Osteocyte (in vitro differentiated cells): Measurements from ENCODE around the gene RIT1. TPM values are rescaled to one million over a fixed set of nuclear protein-coding genes. Genes with fewer than 3 reads are reported as not detected.

Experiments
- DNase-seq: peaks from one replicate; pipeline ENCODE4 v3.0.0; 2021; ENCODE audit warnings: mixed read lengths; ENCODE audit not compliant: unreplicated experiment; ENCODE audit errors: extremely low spot score
- H3K27ac Mint-ChIP-seq: one replicate; pipeline ENCODE4 v1.8.0; 2021; ENCODE audit warnings: mild to moderate bottlenecking, mixed read lengths; ENCODE audit not compliant: unreplicated experiment
- H3K27me3 Mint-ChIP-seq: one replicate; pipeline ENCODE4 v1.8.0; 2021; ENCODE audit warnings: mixed read lengths; ENCODE audit not compliant: unreplicated experiment
- H3K36me3 Mint-ChIP-seq: one replicate; pipeline ENCODE4 v1.8.0; 2021; ENCODE audit warnings: mixed read lengths; ENCODE audit not compliant: unreplicated experiment
- H3K4me1 Mint-ChIP-seq: one replicate; pipeline ENCODE4 v1.8.0; 2021; ENCODE audit warnings: mixed read lengths; ENCODE audit not compliant: unreplicated experiment
- H3K4me3 Mint-ChIP-seq: one replicate; pipeline ENCODE4 v1.8.0; 2021; ENCODE audit warnings: mild to moderate bottlenecking, moderate library complexity, mixed read lengths; ENCODE audit not compliant: unreplicated experiment
- H3K9me3 Mint-ChIP-seq: one replicate; pipeline ENCODE4 v1.8.0; 2021; ENCODE audit warnings: mixed read lengths; ENCODE audit not compliant: unreplicated experiment
- total RNA-seq: library from RNA; stranded (reverse); gene quantifications from 2 replicates; pipeline ENCODE4 v1.2.1, GENCODE V29; 2021
- TF ChIP-seq, protein P1 (sequence below): fragments of 200-600 bp; sonication (generic); IDR thresholded peaks from 2 replicates; pipeline ENCODE4 v1.5.0; 2021; ENCODE audit warnings: antibody characterized with exemption, mild to moderate bottlenecking, moderate library complexity

The RIT1 gene
- total RNA-seq, 1 donor from 2014 or later, result 45.6 TPM

DNA sequence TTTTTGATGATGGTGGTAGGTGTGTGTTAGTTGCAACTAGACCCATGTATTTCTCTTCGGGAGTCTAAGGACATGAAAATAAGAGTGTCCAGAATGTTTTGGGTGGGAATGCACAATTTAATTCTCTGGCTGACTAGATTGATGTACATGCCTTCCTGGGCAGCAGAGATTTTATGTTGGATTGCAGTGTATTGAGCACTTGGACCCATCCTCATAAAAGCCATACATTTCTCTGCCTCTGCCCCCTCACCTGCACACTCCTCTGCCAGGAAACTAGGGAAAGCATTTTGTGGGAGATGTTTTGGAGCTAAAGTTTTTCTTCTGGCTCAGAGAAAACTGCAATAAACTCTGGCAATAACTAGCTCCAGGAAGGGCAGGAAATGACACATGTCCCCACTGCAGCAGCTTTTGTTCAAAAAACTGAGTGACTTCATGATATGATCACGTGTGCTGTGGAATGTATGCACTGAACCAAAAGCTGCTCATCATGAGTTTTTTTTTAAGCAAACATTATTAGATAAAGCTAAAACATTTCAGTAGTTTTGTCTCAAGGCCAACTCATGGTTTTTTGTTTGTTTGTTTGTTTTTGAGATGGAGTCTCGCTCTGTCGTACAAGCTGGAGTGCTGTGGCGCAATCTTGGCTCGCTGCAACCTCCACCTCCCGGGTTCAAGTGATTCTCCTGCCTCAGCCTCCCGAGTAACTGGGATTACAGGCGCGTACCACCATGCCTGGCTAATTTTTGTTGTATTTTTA lies 17.6 kb downstream of the RIT1 start:
- Mint-ChIP-seq H3K36me3 (peaks cover 11% of the 10 kb centered on the region), H3K9me3 (no peaks in the 10 kb centered on the region), H3K27ac (peak overlapping the region; percentile 86), H3K4me1 (peaks cover 26% of the 10 kb centered on the region), H3K4me3 (peak overlapping the region; percentile 4), H3K27me3 (no peaks in the 10 kb centered on the region)
- TF ChIP-seq, protein P1, sequence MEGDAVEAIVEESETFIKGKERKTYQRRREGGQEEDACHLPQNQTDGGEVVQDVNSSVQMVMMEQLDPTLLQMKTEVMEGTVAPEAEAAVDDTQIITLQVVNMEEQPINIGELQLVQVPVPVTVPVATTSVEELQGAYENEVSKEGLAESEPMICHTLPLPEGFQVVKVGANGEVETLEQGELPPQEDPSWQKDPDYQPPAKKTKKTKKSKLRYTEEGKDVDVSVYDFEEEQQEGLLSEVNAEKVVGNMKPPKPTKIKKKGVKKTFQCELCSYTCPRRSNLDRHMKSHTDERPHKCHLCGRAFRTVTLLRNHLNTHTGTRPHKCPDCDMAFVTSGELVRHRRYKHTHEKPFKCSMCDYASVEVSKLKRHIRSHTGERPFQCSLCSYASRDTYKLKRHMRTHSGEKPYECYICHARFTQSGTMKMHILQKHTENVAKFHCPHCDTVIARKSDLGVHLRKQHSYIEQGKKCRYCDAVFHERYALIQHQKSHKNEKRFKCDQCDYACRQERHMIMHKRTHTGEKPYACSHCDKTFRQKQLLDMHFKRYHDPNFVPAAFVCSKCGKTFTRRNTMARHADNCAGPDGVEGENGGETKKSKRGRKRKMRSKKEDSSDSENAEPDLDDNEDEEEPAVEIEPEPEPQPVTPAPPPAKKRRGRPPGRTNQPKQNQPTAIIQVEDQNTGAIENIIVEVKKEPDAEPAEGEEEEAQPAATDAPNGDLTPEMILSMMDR, result no peak
- no peak for DNase-seq

DNA sequence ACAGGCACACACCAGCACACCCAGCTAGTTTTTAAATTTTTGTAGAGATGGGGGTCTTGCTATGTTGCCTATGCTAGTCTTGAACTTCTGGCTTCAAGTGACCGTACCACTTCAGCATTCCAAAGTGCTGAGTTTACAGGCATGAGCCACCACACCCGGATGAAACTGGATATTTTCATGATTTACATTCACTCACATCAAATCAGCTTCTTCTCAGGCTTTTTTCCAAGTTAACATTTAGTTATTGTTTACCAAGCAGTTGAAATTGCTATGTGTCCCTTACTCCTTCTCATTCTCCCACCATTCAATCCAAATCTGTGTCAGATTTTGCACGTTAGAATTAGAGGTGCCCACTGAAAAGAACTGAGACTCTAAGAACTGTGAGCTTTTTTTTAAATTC lies 18.4 kb downstream of the RIT1 start:
- peaks cover 8% of the 10 kb centered on the region for H3K36me3 Mint-ChIP-seq
- DNase-seq, result no peak
- no peaks in the 10 kb centered on the region for H3K27me3 Mint-ChIP-seq
- H3K4me3 Mint-ChIP-seq, result no peak overlapping the region
- peak overlapping the region; percentile 86 for H3K27ac Mint-ChIP-seq
- TF ChIP-seq, protein P1, result no peak
- H3K9me3 Mint-ChIP-seq, result no peaks in the 10 kb centered on the region
- peaks cover 31% of the 10 kb centered on the region for H3K4me1 Mint-ChIP-seq

DNA sequence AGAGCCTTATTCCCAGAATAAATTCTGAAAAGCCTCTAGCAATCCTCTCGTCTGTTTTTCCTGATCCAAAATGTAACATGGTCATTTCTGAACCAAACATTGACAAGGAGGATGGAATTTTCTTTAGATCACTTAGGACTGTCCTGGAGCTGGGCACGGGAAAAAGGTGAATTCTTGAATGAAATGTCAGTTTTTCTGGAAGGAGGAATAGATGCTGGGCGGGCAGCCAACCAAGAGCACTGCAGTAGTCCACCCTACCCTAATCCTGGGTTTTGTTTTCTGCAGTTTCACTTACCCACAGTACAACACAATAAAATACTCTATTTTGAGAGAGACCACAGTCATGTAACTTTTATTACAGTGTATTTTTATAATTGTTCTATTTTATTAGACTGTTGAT lies 20.9 kb downstream of the RIT1 start:
- Mint-ChIP-seq H3K27me3 (no peaks in the 10 kb centered on the region), H3K4me1 (peaks cover 31% of the 10 kb centered on the region), H3K9me3 (no peaks in the 10 kb centered on the region), H3K36me3 (no peaks in the 10 kb centered on the region), H3K27ac (no peak overlapping the region), H3K4me3 (no peak overlapping the region)
- DNase-seq, result no peak
- TF ChIP-seq, protein P1, result no peak

DNA sequence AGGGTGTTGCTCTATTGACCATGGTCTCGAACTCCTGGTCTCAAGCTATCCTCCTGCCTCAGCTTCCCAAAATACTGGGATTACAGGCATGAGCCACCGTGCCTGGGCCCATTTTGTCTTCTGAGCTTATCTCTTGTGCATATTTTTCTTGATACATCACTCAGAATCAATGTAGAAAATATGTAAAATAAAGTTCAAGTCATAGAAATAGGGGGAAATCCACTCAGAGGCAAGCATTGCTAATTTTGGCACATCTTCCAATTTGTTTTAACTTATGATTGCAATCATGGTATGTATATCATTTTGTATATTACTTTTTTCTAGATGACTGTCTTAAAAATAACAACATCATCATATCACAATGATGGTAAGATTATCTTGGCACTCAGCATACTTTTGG lies 21.6 kb downstream of the RIT1 start:
- Mint-ChIP-seq H3K4me1 (peaks cover 34% of the 10 kb centered on the region), H3K27me3 (no peaks in the 10 kb centered on the region), H3K27ac (no peak overlapping the region), H3K9me3 (no peaks in the 10 kb centered on the region), H3K36me3 (no peaks in the 10 kb centered on the region), H3K4me3 (no peak overlapping the region)
- DNase-seq, result no peak
- TF ChIP-seq, protein P1, result no peak

DNA sequence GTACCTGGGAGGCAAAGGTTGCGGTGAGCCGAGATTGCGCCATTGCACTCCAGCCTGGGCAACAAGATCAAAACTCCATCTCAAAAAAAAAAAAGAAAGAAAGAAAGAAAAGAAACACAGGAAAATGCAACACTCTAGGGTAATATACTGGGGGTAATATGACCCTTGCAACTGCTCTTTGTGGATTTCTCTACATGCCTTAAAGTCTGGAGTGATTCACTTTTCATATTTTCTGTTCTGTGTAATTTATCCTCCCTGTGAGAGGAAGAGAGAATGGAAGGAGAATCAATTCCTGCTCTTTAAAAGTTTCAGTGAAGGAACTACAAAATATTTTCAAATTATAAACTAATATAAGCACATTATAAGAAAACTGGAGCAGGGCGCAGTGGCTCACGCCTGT lies 22.7 kb downstream of the RIT1 start:
- Mint-ChIP-seq H3K27ac (peak overlapping the region; percentile 68), H3K4me3 (no peak overlapping the region), H3K9me3 (no peaks in the 10 kb centered on the region), H3K36me3 (no peaks in the 10 kb centered on the region), H3K4me1 (peaks cover 31% of the 10 kb centered on the region), H3K27me3 (no peaks in the 10 kb centered on the region)
- TF ChIP-seq, protein P1, result no peak
- no peak for DNase-seq
